HG03064 (cell line): ENCODE measurements around the gene SH3RF1.
"Not testable (repeated sequence)": the region's sequence is repeated elsewhere in the genome, so short reads cannot be mapped to it uniquely, and the experiment has no call there.

ENCODE experiments used
- ATAC-seq: cut with Tn5 transposase; IDR thresholded peaks from one replicate; pipeline ENCODE4 v1.9.1; 2021; ENCODE audit warnings: low read depth; ENCODE audit not compliant: unreplicated experiment

Gene SH3RF1

GRCh38 chr4:169229571-169230028 lies 41.2 kb downstream of the SH3RF1 start:
- ATAC-seq, result no peak

- ATAC-seq, result no peak
Observed at GRCh38 chr4:169228076-169228475, 42.7 kb downstream of the SH3RF1 start.

GRCh38 chr4:169226565-169226964 lies 44.2 kb downstream of the SH3RF1 start:
- ATAC-seq, result no peak

GRCh38 chr4:169225812-169226211 lies 44.9 kb downstream of the SH3RF1 start:
- peak; percentile 34 for ATAC-seq

GRCh38 chr4:169225058-169225751 lies 45.6 kb downstream of the SH3RF1 start:
- peak; percentile 53 for ATAC-seq

GRCh38 chr4:169222761-169223160 lies 48.0 kb downstream of the SH3RF1 start:
- no peak for ATAC-seq

GRCh38 chr4:169221662-169222061 lies 49.1 kb downstream of the SH3RF1 start:
- no peak for ATAC-seq

GRCh38 chr4:169220854-169221411 lies 49.8 kb downstream of the SH3RF1 start:
- ATAC-seq, result no peak

- ATAC-seq, result no peak
Observed at GRCh38 chr4:169220447-169220846, 50.3 kb downstream of the SH3RF1 start.

- ATAC-seq, result no peak
Observed at GRCh38 chr4:169219440-169219839, 51.3 kb downstream of the SH3RF1 start.

- ATAC-seq, result peak; percentile 64
Observed at GRCh38 chr4:169215656-169216055, 55.1 kb downstream of the SH3RF1 start.

GRCh38 chr4:169212981-169213380 lies 57.8 kb downstream of the SH3RF1 start:
- ATAC-seq, result no peak

GRCh38 chr4:169210504-169211118 lies 60.1 kb downstream of the SH3RF1 start:
- peak; percentile 83 for ATAC-seq

- ATAC-seq, result no peak
Observed at GRCh38 chr4:169209388-169209883, 61.3 kb downstream of the SH3RF1 start.

- no peak for ATAC-seq
Observed at GRCh38 chr4:169208516-169208915, 62.2 kb downstream of the SH3RF1 start.

GRCh38 chr4:169208090-169208455 lies 62.7 kb downstream of the SH3RF1 start:
- no peak for ATAC-seq

GRCh38 chr4:169207436-169208089 lies 63.2 kb downstream of the SH3RF1 start:
- ATAC-seq, result no peak

- no peak for ATAC-seq
Observed at GRCh38 chr4:169205744-169206080, 65.0 kb downstream of the SH3RF1 start.

GRCh38 chr4:169205075-169205743 lies 65.5 kb downstream of the SH3RF1 start:
- no peak for ATAC-seq

GRCh38 chr4:169203891-169204290 lies 66.9 kb downstream of the SH3RF1 start:
- ATAC-seq, result no peak

- not testable (repeated sequence) for ATAC-seq
Observed at GRCh38 chr4:169203278-169203677, 67.5 kb downstream of the SH3RF1 start.
